MCF 10A (cell line): ENCODE data around the gene LRSAM1. TPM values are rescaled to one million over a fixed set of nuclear protein-coding genes. Genes with fewer than 3 reads are reported as not detected.
A peak's percentile ranks its signal among the peaks of the same experiment; 100 is the strongest.

Experiments
- BruUV-seq: library from RNA; stranded (reverse); fragments of 400-500 nt; replicated peaks from 2 replicates; lab custom pipeline; 2021; lab: Mats Ljungman, UMichigan
- CTCF ChIA-PET: fragments of 300-600 bp; sonication (Branson Sonifier 250); formaldehyde crosslinking; extraction: SDS; loops from one replicate; lab custom pipeline; 2021; ENCODE audit warnings: antibody characterized with exemption, inconsistent platforms; lab: Yijun Ruan, JAX
- POLR2A ChIA-PET: fragments of 300-600, 350-650 bp; sonication (Branson Sonifier 250); formaldehyde crosslinking; extraction: SDS; loops from one replicate; lab custom pipeline; 2020; ENCODE audit warnings: antibody characterized with exemption, inconsistent platforms; lab: Yijun Ruan, JAX
- DNase-seq: peaks from one replicate; pipeline ENCODE4 v3.0.0-alpha.2; 2018; ENCODE audit not compliant: unreplicated experiment
- H3K27ac Mint-ChIP-seq: one replicate; pipeline ENCODE4 v1.8.0; 2022; ENCODE audit warnings: mild to moderate bottlenecking, low read depth, mixed read lengths; ENCODE audit not compliant: unreplicated experiment
- H3K27me3 Mint-ChIP-seq: one replicate; pipeline ENCODE4 v1.8.0; 2022; ENCODE audit warnings: mixed read lengths; ENCODE audit not compliant: insufficient read depth, unreplicated experiment
- H3K36me3 Mint-ChIP-seq: one replicate; pipeline ENCODE4 v1.8.0; 2022; ENCODE audit warnings: mild to moderate bottlenecking, moderate library complexity, mixed read lengths; ENCODE audit not compliant: insufficient read depth, unreplicated experiment
- H3K4me1 Mint-ChIP-seq: one replicate; pipeline ENCODE4 v1.8.0; 2022; ENCODE audit warnings: mixed read lengths; ENCODE audit not compliant: insufficient read depth, unreplicated experiment
- H3K4me3 Mint-ChIP-seq: one replicate; pipeline ENCODE4 v1.8.0; 2022; ENCODE audit warnings: mild to moderate bottlenecking, moderate library complexity, mixed read lengths; ENCODE audit not compliant: unreplicated experiment
- H3K9me3 Mint-ChIP-seq: one replicate; pipeline ENCODE4 v1.8.0; 2022; ENCODE audit warnings: mixed read lengths; ENCODE audit not compliant: unreplicated experiment
- CTCF ChIP-seq: fragments of 200-600 bp; IDR thresholded peaks from one replicate; pipeline ENCODE4 v1.8.0; 2022; ENCODE audit warnings: antibody characterized with exemption, mild to moderate bottlenecking; ENCODE audit not compliant: unreplicated experiment
- intact Hi-C: fragments of 100-400 bp; cut with micrococcal nuclease; formaldehyde crosslinking; loops from 2 replicates; pipeline ENCODE4 v1.14.1; 2022
- total RNA-seq: library from RNA; stranded (reverse); gene quantifications from 2 replicates; pipeline ENCODE4 v1.2.3, GENCODE V29; 2022

The LRSAM1 gene
- total RNA-seq, 1 experiment from 2014 or later = 23.5 TPM

DNA sequence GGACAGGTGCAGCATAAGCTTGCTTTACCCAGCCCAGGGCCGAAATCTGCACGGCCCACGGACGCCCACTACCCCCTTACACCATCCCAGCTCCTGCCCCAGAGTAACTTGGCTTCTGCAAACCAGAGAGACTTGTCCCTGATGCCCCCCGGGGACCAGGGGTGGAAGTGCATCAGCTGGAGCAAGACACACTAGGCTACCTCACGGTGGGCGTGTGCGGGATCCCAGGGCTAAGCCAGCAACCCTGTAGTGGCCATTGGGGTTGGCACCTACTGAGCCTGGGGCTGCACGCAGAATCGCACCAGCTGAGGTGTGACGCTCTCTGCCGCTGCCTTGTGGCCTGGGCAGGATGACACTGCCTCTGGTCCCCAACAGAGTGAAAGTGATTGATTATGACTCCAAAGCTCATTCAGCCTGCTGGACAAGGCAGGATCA, 33.3 kb upstream of the LRSAM1 start:
- no peak for TF ChIP-seq CTCF
- CTCF ChIA-PET = no interaction called here

DNA sequence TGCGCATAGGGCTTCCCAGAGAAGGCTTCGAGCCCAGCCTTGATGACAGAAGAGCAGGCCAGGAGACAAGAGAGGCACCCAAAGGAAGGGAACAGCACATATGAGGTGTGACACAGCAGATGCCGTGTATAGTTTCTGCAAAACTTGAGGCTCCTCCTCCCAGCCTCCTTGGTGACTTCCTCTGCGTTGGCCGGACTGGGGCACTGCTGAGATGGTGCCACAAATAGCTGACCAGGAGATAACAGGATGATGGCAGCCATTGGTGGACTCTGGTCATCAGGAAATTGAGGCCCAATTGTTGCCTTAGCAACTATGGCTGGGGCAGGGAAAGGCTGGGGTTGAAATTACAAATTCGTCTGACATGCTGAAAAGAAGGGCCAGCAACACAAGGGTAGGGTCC, 32.0 kb upstream of the LRSAM1 start:
- H3K4me1 Mint-ChIP-seq = peaks cover 36% of the 10 kb centered on the region
- no peak overlapping the region for H3K4me3 Mint-ChIP-seq
- H3K36me3 Mint-ChIP-seq = no peaks in the 10 kb centered on the region
- no peaks in the 10 kb centered on the region for H3K27me3 Mint-ChIP-seq
- ChIA-PET CTCF (interaction anchor here (0.7 kb wide), 1 partner anchor 731 kb away, joined by 3 read pairs; no protein-coding TSS in a partner anchor), POLR2A (interaction anchor here (1.0 kb wide), 1 partner anchor 198 kb away, joined by 4 read pairs; no protein-coding TSS in a partner anchor)
- H3K27ac Mint-ChIP-seq = no peak overlapping the region
- intact Hi-C loops = no loop called here
- BruUV-seq = no TSS peak
- no peak for DNase-seq
- H3K9me3 Mint-ChIP-seq = no peaks in the 10 kb centered on the region
- no peak for TF ChIP-seq CTCF

More for the DNA sequence above, 33.3 kb upstream of the LRSAM1 start:
- no peaks in the 10 kb centered on the region for H3K36me3 Mint-ChIP-seq
- POLR2A ChIA-PET = interaction anchor here (0.6 to 1.6 kb wide), 2 partner anchors 19 to 210 kb away, joined by 3 to 7 read pairs; no protein-coding TSS in a partner anchor
- intact Hi-C loops = no loop called here
- H3K27ac Mint-ChIP-seq = no peak overlapping the region
- peaks cover 36% of the 10 kb centered on the region for H3K4me1 Mint-ChIP-seq
- peak overlapping the region; percentile 33 for H3K4me3 Mint-ChIP-seq
- H3K9me3 Mint-ChIP-seq = no peaks in the 10 kb centered on the region
- DNase-seq = peak; percentile 14
- no TSS peak for BruUV-seq
- no peaks in the 10 kb centered on the region for H3K27me3 Mint-ChIP-seq

DNA sequence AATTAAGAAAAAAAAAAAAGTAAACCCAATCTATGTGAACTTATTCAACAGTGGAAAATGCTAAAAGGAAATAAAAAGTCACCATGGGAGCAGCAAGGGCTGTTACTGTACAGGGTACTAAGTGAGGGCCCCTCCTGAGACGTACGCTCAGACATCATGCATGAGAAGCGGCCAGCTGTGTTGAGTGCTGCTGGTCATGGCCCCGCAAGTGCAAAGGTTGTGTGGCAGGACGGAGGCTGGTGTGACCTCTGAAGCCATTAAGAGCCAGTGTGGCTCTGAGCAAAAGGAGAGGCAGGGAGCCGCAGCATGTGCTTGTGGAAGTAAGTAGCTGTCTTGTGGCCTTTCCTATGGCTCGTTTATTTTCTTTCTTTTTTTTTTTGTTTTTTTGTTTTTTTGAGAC, 30.3 kb upstream of the LRSAM1 start:
- no TSS peak for BruUV-seq
- no peak for TF ChIP-seq CTCF
- Mint-ChIP-seq H3K9me3 (no peaks in the 10 kb centered on the region), H3K36me3 (no peaks in the 10 kb centered on the region), H3K27me3 (no peaks in the 10 kb centered on the region), H3K4me1 (peaks cover 32% of the 10 kb centered on the region), H3K4me3 (no peak overlapping the region), H3K27ac (no peak overlapping the region)
- POLR2A ChIA-PET = interaction anchor here (0.6 to 1.2 kb wide), 3 partner anchors 29 to 628 kb away, joined by 3 to 5 read pairs (median 4); no protein-coding TSS in a partner anchor
- CTCF ChIA-PET = interaction anchor here (0.6 to 0.7 kb wide), 3 partner anchors 28 to 90 kb away, joined by 3 read pairs; no protein-coding TSS in a partner anchor
- intact Hi-C loops = loop anchor here (10.0 kb wide), 1 partner anchor 164 kb away; no protein-coding TSS in a partner anchor
- no peak for DNase-seq

GRCh38 chr9:127422133-127422782, 29.1 kb upstream of the LRSAM1 start:
- CTCF ChIA-PET = interaction anchor here (1.2 kb wide), 1 partner anchor 138 kb away, joined by 3 read pairs; no protein-coding TSS in a partner anchor
- Mint-ChIP-seq H3K36me3 (peaks cover 4% of the 10 kb centered on the region), H3K4me1 (peaks cover 31% of the 10 kb centered on the region), H3K9me3 (no peaks in the 10 kb centered on the region), H3K27me3 (no peaks in the 10 kb centered on the region), H3K27ac (no peak overlapping the region), H3K4me3 (peak overlapping the region; percentile 99)
- no peak for TF ChIP-seq CTCF
- DNase-seq = no peak
- POLR2A ChIA-PET = interaction anchor here (2.0 to 4.1 kb wide), 5 partner anchors 19 to 29 kb away, joined by 7 to 91 read pairs (median 17); partner anchors contain the start of genes LRSAM1, RPL12 and SLC2A8
- BruUV-seq = no TSS peak
- intact Hi-C loops = loop anchor here (10.0 kb wide), 1 partner anchor 163 kb away; no protein-coding TSS in a partner anchor
